AG04450 (cell line): Measurements from ENCODE around the gene ZFP90. TPM values are rescaled to one million over a fixed set of nuclear protein-coding genes. Genes with fewer than 3 reads are reported as not detected.

ENCODE experiments used
- CTCF ChIA-PET: fragments of 300-600, 350-600 bp; formaldehyde crosslinking; extraction: SDS; loops from one replicate; lab custom pipeline; 2022; ENCODE audit warnings: antibody characterized with exemption, inconsistent platforms; lab: Charles Lee
- POLR2A ChIA-PET: fragments of 350-600 bp; formaldehyde crosslinking; extraction: SDS; loops from one replicate; lab custom pipeline; 2021; ENCODE audit warnings: antibody characterized with exemption, inconsistent platforms; lab: Yijun Ruan, JAX
- DNase-seq: peaks from one replicate; pipeline ENCODE4 v3.0.0-alpha.2; 2011; ENCODE audit warnings: low read depth, low spot score
- H3K27ac ChIP-seq: one replicate; pipeline ENCODE4 v1.5.1; 2012; ENCODE audit warnings: low read depth, low read length, control low read depth
- H3K27me3 ChIP-seq: one replicate; pipeline ENCODE4 v1.6.0; 2012; ENCODE audit warnings: low read length; ENCODE audit not compliant: control insufficient read depth, insufficient read depth
- H3K4me3 ChIP-seq: 2 replicates; pipeline ENCODE4 v1.5.1; 2011; ENCODE audit warnings: mild to moderate bottlenecking, low read depth, low read length, control low read depth
- H3K9me3 ChIP-seq: 2 replicates; pipeline ENCODE4 v1.5.1; 2012; ENCODE audit warnings: low read length; ENCODE audit not compliant: control insufficient read depth, insufficient read depth
- polyA plus RNA-seq: library from polyadenylated mRNA; depleted of rRNA; stranded (reverse); fragments of >200 nt; gene quantifications from 2 replicates; pipeline ENCODE4 v1.2.3, GENCODE V29; 2011
- TF ChIP-seq, protein P1 (sequence below): IDR thresholded peaks from 2 replicates; pipeline ENCODE4 v1.5.1; 2011; ENCODE audit warnings: low read depth, low read length, control low read depth, inconsistent platforms

The ZFP90 gene
- polyA plus RNA-seq, 1 experiment = 25.2 TPM

DNA sequence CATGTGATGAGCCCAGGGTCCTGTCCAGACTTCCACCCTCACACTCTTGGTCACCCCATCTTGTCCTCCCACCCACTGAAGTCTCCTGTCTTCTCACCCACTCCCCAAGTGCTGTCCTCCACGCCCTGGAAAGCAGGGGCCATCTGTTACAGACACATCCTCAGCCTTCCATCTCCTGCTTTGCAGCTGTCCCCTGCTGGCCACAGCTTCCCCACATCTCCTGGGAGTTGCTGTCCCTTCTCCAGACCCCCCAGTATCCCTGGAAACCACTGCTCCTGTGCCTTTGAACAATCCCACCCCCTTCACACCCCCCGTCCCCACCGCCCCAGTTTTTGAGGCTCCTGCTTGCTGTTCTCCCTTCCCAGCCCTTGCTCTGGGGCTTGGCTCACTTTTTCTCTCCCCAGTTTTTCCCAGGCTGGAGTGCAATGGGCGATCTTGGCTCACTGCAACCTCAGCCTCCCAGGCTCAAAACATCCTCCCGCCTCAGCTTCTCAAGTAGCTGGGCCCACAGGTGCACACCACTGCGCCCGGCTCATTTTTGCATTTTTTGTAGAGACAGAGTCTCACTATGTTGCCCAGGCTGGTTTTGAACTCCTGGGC lies 30.4 kb upstream of the ZFP90 start:
- TF ChIP-seq, protein P1, sequence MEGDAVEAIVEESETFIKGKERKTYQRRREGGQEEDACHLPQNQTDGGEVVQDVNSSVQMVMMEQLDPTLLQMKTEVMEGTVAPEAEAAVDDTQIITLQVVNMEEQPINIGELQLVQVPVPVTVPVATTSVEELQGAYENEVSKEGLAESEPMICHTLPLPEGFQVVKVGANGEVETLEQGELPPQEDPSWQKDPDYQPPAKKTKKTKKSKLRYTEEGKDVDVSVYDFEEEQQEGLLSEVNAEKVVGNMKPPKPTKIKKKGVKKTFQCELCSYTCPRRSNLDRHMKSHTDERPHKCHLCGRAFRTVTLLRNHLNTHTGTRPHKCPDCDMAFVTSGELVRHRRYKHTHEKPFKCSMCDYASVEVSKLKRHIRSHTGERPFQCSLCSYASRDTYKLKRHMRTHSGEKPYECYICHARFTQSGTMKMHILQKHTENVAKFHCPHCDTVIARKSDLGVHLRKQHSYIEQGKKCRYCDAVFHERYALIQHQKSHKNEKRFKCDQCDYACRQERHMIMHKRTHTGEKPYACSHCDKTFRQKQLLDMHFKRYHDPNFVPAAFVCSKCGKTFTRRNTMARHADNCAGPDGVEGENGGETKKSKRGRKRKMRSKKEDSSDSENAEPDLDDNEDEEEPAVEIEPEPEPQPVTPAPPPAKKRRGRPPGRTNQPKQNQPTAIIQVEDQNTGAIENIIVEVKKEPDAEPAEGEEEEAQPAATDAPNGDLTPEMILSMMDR = no peak
- no peak for DNase-seq
- H3K9me3 ChIP-seq = peaks cover 7% of the 10 kb centered on the region; the same call in 1 of the 2 replicates
- H3K27ac ChIP-seq = no peak overlapping the region
- peaks cover 7% of the 10 kb centered on the region for H3K27me3 ChIP-seq
- POLR2A ChIA-PET = no interaction called here
- no peak overlapping the region for H3K4me3 ChIP-seq
- CTCF ChIA-PET = interaction anchor here (3.2 to 5.4 kb wide), 2 partner anchors 12 to 112 kb away, joined by 20 to 87 read pairs; no protein-coding TSS in a partner anchor

DNA sequence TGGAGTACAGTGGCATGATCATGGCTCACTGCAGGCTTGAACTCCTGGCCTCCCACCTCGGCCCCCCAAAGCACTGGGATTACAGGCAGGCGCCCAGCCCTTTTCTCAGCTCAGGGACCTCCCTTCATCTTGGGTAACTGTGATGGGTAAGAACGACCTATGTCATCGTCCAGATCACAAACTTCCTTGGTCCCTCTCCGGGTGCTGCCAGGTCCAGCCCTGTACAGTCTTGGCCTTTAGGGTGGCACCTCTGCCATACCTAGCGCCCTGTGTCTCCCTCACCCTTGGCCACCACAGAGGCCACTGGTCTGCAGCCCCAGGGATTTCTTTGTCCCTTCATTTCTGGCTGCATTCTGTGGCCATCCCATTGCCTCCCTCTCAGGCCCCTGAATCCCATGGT lies 29.7 kb upstream of the ZFP90 start:
- TF ChIP-seq, protein P1 = no peak
- no peak for DNase-seq
- peaks cover 7% of the 10 kb centered on the region; the same call in 1 of the 2 replicates for H3K9me3 ChIP-seq
- POLR2A ChIA-PET = no interaction called here
- peaks cover 7% of the 10 kb centered on the region for H3K27me3 ChIP-seq
- CTCF ChIA-PET = interaction anchor here (0.5 to 5.4 kb wide), 21 partner anchors 9 to 177 kb away, joined by 3 to 87 read pairs (median 4); no protein-coding TSS in a partner anchor
- H3K4me3 ChIP-seq = no peak overlapping the region
- no peak overlapping the region for H3K27ac ChIP-seq

DNA sequence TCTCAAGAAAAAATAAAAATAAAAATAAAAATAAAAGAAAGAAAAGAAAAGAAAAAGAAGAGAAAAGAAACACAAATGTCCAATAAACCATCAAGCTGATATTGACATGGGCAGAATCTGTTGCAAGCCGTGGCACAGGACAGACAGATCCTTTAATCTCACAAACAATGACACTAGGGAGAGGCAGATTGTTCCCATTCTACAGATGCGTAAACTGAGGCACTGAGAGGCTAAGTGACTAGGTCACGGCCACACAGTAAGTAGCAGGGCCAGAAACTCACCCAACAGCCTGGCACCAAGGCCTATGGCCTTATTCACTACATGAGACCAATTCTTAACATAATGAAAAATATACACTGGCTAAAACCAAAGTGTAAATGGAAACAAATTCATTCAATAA lies 28.3 kb upstream of the ZFP90 start:
- Histone ChIP-seq H3K27ac (no peak overlapping the region), H3K4me3 (no peak overlapping the region), H3K27me3 (peaks cover 2% of the 10 kb centered on the region), H3K9me3 (peaks cover 7% of the 10 kb centered on the region; the same call in 1 of the 2 replicates)
- CTCF ChIA-PET = interaction anchor here (0.9 to 5.4 kb wide), 13 partner anchors 10 to 179 kb away, joined by 3 to 87 read pairs (median 5); no protein-coding TSS in a partner anchor
- POLR2A ChIA-PET = no interaction called here
- no peak for DNase-seq
- TF ChIP-seq, protein P1 = no peak

DNA sequence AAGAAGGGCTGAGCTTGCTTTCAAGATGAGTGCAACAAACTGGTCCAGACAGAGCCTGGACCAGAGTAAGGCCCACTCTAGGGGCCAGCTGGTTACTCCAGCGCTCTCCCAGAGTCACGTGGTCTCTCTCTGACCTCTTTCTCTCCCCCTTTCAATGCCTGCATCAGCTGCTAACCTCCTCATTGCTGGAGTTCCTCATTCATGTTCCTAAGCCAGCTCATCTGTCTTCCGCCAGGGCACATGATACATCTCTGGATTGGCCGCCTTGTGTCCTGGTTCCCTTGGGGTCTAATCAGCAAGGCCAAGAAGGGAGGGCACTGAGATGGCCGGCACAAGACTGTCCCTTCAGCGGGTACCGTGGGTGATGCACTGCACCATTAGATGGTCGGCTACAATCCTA lies 26.9 kb upstream of the ZFP90 start:
- no peak overlapping the region for H3K4me3 ChIP-seq
- peaks cover 2% of the 10 kb centered on the region for H3K27me3 ChIP-seq
- DNase-seq = no peak
- CTCF ChIA-PET = interaction anchor here (0.6 to 5.4 kb wide), 5 partner anchors 9 to 146 kb away, joined by 4 to 87 read pairs (median 5); no protein-coding TSS in a partner anchor
- H3K9me3 ChIP-seq = peaks cover 7% of the 10 kb centered on the region; the same call in 1 of the 2 replicates
- POLR2A ChIA-PET = no interaction called here
- no peak overlapping the region for H3K27ac ChIP-seq
- TF ChIP-seq, protein P1 = no peak

DNA sequence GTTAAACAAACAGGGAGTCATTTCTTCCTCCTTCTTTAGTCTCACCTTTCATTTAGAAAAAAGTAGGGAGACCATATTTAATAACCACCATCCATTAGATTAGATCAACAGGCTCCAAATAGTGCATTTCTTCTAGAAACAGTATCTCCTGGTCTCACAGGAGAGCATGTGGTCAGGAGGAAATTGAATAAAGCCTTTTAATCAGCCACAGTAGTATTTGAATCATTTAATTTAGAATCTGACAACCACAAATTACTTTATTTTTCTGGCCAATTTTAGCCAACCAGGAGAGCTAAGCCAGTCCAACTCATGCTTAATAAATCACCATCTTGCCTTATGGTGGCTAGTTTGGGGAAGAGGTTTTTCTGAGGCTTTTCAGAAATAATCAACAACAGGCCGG lies 26.3 kb upstream of the ZFP90 start:
- ChIA-PET POLR2A (no interaction called here), CTCF (interaction anchor here (0.6 to 5.4 kb wide), 4 partner anchors 9 to 146 kb away, joined by 4 to 87 read pairs (median 6); no protein-coding TSS in a partner anchor)
- peaks cover 7% of the 10 kb centered on the region; the same call in 1 of the 2 replicates for H3K9me3 ChIP-seq
- no peak overlapping the region for H3K4me3 ChIP-seq
- DNase-seq = no peak
- H3K27ac ChIP-seq = no peak overlapping the region
- peaks cover 1% of the 10 kb centered on the region for H3K27me3 ChIP-seq
- TF ChIP-seq, protein P1 = no peak
